ENCODE data around the gene ARSG. TPM values are rescaled to one million over a fixed set of nuclear protein-coding genes. Genes with fewer than 3 reads are reported as not detected.

Gene ARSG
- total RNA-seq (2014; rRNA removed; shearing (Covaris generic)) = 2.9 and 3.8 TPM in 2 replicates

GRCh38 chr17:68290955-68291835, at the start of gene ARSG, which contains the start of gene SLC16A6:
TSS of gene ARSG (plus strand) at chr17:68291495. CDS start at chr17:68307494, 15,999 bp downstream.
TSS of gene SLC16A6 (minus strand) at chr17:68291127. CDS start at chr17:68278320, 12,807 bp downstream.

GRCh38 chr17:68247445-68248198, 43.7 kb upstream of the ARSG start, which contains the start of gene AMZ2:
TSS of gene AMZ2 (plus strand) at chr17:68248043. CDS start at chr17:68250188, 2,145 bp downstream.

GRCh38 chr17:68457168-68457538, 165.9 kb downstream of the ARSG start, which contains the start of gene WIPI1:
TSS of gene WIPI1 (minus strand) at chr17:68457496. CDS start at chr17:68457421, 75 bp downstream.

Small RNAs within 50 kb of the gene (small RNA-seq; reads per million reads assigned to genes)
- not detected for gene MIR635

Other genes starting within 250 kb of the ARSG start
- gene AMZ2, start 43.5 kb upstream of the ARSG start, total RNA-seq (2014; rRNA removed; shearing (Covaris generic)) = 44.3 and 46.5 TPM in 2 replicates
- gene SLC16A6, start 368 bp upstream of the ARSG start, total RNA-seq (2014; rRNA removed; shearing (Covaris generic)) = 0.79 and 0.93 TPM in 2 replicates
- 30.0 and 37.3 TPM in 2 replicates for gene WIPI1, start 166.0 kb downstream of the ARSG start, total RNA-seq (2014; rRNA removed; shearing (Covaris generic))
- 326 and 383 TPM in 2 replicates for gene PRKAR1A, start 220.9 kb downstream of the ARSG start, total RNA-seq (2014; rRNA removed; shearing (Covaris generic))

All from A375 (cell line).